ENCODE results near the gene NPIPB12. TPM values are rescaled to one million over a fixed set of nuclear protein-coding genes. Genes with fewer than 3 reads are reported as not detected.
A peak's percentile ranks its signal among the peaks of the same experiment; 100 is the strongest.
"Not testable (repeated sequence)": the region's sequence is repeated elsewhere in the genome, so short reads cannot be mapped to it uniquely, and the experiment has no call there.

Gene NPIPB12
- total RNA-seq, 1 donor from 2014 or later: 53.1 TPM

DNA sequence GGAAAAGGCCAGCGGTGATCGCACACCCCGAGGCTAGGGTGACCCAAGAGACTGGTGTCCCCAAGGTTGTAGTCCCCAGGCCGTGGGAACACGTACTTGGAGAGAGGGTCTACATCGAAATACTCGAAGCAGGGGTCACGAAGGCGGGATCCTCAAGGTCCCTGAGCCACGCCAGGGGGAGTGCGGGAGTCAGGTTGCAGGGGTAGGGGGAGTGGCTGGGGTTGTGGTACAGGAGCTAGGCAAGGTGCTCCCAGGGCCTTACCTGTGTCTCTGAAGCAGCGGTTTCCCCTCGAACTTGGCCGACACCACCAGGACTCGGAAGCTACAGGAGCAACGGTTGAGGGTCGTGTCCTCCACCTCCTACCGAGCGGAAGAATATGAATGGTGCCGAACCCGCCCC is 52.5 kb downstream of the NPIPB12 start:
- H3K9me3 ChIP-seq; DNase-seq; intact Hi-C loops (cut with DNase I); H3K27me3 ChIP-seq (ENCODE audit: low read depth); H3K27ac ChIP-seq; H3K4me1 ChIP-seq; H3K4me3 ChIP-seq; H3K36me3 ChIP-seq: not testable (repeated sequence)
- peak; percentile 12 to 50 for ATAC-seq

Other genes starting within 250 kb of the NPIPB12 start
- gene NPIPB11, start 99.7 kb downstream of the NPIPB12 start, total RNA-seq: 1.6 TPM
- 4.4 TPM for gene BOLA2, start 52.1 kb downstream of the NPIPB12 start, total RNA-seq
- 31.7 TPM for gene SLX1B, start 51.9 kb downstream of the NPIPB12 start, total RNA-seq
- gene SULT1A4, start 46.5 kb downstream of the NPIPB12 start, total RNA-seq: 20.7 TPM
- 109 TPM for gene SPN, start 156.8 kb upstream of the NPIPB12 start, total RNA-seq
- gene QPRT, start 172.8 kb upstream of the NPIPB12 start, total RNA-seq: 11.0 TPM
- 11.2 TPM for gene C16orf54, start 239.6 kb upstream of the NPIPB12 start, total RNA-seq